GM19468 (cell line): ENCODE measurements around the gene YAE1.

Source experiments
- ATAC-seq: cut with Tn5 transposase; IDR thresholded peaks from one replicate; pipeline ENCODE4 v1.9.1; 2021; ENCODE audit warnings: mild to moderate bottlenecking, moderate library complexity, moderate number of reproducible peaks; ENCODE audit not compliant: unreplicated experiment; ENCODE audit errors: extremely low read depth

Gene YAE1

GRCh38 chr7:39605087-39605486, 38.9 kb downstream of the YAE1 start:
- no peak for ATAC-seq

- no peak for ATAC-seq
These were observed 40.1 kb downstream of the YAE1 start for GRCh38 chr7:39606352-39606751.

- no peak for ATAC-seq
These were observed 40.7 kb downstream of the YAE1 start for GRCh38 chr7:39606941-39607340.

GRCh38 chr7:39607865-39608264, 41.7 kb downstream of the YAE1 start:
- no peak for ATAC-seq

- ATAC-seq = no peak
These were observed 42.1 kb downstream of the YAE1 start for GRCh38 chr7:39608278-39608677.

GRCh38 chr7:39609113-39609934, 43.1 kb downstream of the YAE1 start:
- no peak for ATAC-seq

- no peak for ATAC-seq
These were observed 43.7 kb downstream of the YAE1 start for GRCh38 chr7:39609935-39610263.

GRCh38 chr7:39613577-39613976, 47.4 kb downstream of the YAE1 start:
- ATAC-seq = no peak

- ATAC-seq = no peak
These were observed 48.1 kb downstream of the YAE1 start for GRCh38 chr7:39614299-39614698.

GRCh38 chr7:39615350-39615975, 49.3 kb downstream of the YAE1 start:
- ATAC-seq = no peak

- ATAC-seq = no peak
These were observed 49.9 kb downstream of the YAE1 start for GRCh38 chr7:39616138-39616537.

- ATAC-seq = no peak
These were observed 50.8 kb downstream of the YAE1 start for GRCh38 chr7:39617005-39617404.

- ATAC-seq = no peak
These were observed 52.7 kb downstream of the YAE1 start for GRCh38 chr7:39618868-39619267.

GRCh38 chr7:39620486-39620885, 54.3 kb downstream of the YAE1 start:
- no peak for ATAC-seq

GRCh38 chr7:39621261-39621660, 55.1 kb downstream of the YAE1 start:
- ATAC-seq = no peak

GRCh38 chr7:39621784-39622411, 55.7 kb downstream of the YAE1 start:
- ATAC-seq = no peak
